Astrocyte (in vitro differentiated cells and primary cell): ENCODE results near the gene PAPSS1.

Experiments
- EZH2 ChIP-seq: IDR thresholded peaks from 2 replicates; pipeline ENCODE4 v1.6.1; 2012; ENCODE audit warnings: mild to moderate bottlenecking, low read length, inconsistent platforms; ENCODE audit not compliant: insufficient read depth
- TF ChIP-seq, protein P1 (sequence below): IDR thresholded peaks from 2 replicates; pipeline ENCODE4 v1.5.1; 2011; ENCODE audit warnings: low read depth, mild to moderate bottlenecking, inconsistent platforms, low read length, moderate library complexity; ENCODE audit not compliant: insufficient read depth

DNA sequence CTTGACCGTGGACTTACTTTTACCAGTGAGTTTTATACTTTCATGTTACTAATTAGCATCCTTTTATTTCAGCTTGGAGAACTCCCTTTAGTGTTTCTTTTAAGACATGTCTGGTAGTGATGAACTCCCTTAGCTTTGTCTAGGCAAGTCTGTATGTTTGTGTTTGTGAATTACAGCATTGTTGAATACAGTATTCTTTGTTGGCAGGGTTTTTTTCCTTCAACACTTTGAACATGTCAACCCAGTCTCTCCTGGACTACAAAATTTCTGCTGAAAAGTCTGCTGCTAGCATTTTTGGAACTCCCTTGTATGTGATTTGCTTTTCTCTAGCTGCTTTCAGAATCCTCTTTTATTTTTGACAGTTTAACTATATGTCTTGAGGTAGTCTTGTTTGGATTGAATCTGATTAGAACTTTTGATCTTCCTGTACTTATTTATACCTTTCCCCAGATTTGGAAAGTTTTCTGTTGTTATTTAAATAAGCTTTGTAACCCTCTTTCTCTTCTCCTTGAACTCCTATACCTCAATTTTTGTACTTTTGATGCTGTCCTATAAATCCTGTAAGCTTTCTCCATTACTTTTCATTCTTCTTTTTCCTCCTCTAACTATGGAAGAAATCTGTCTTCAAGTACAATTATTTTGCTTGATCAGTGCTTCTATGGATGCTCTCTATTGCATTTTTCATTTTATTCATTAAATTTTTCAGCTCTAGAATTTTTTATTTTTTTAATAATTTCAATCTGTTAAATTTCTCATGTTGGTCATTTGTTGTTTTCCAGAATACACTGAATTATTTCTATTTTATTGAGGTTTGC, 14.1 kb downstream of the PAPSS1 start:
- no peak for TF ChIP-seq EZH2
- TF ChIP-seq, protein P1, sequence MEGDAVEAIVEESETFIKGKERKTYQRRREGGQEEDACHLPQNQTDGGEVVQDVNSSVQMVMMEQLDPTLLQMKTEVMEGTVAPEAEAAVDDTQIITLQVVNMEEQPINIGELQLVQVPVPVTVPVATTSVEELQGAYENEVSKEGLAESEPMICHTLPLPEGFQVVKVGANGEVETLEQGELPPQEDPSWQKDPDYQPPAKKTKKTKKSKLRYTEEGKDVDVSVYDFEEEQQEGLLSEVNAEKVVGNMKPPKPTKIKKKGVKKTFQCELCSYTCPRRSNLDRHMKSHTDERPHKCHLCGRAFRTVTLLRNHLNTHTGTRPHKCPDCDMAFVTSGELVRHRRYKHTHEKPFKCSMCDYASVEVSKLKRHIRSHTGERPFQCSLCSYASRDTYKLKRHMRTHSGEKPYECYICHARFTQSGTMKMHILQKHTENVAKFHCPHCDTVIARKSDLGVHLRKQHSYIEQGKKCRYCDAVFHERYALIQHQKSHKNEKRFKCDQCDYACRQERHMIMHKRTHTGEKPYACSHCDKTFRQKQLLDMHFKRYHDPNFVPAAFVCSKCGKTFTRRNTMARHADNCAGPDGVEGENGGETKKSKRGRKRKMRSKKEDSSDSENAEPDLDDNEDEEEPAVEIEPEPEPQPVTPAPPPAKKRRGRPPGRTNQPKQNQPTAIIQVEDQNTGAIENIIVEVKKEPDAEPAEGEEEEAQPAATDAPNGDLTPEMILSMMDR: no peak
